ENCODE measurements around the gene ARSG.

The ARSG gene

GRCh38 chr17:68290955-68291835 is at the start of gene ARSG, which contains the start of gene SLC16A6:
ARSG (plus strand) TSS chr17:68291495; CDS start chr17:68307494, 15,999 bp downstream.
SLC16A6 (minus strand) TSS chr17:68291127; CDS start chr17:68278320, 12,807 bp downstream.
- no peak for TF ChIP-seq GATA2 (IDR thresholded peaks at IDR 0.05; ENCODE audit: low read depth, low read length)

GRCh38 chr17:68246271-68247028 is 44.8 kb upstream of the ARSG start:
- TF ChIP-seq GATA2 (IDR thresholded peaks at IDR 0.05; ENCODE audit: low read depth, low read length) (no peak), GATA3 (IDR thresholded peaks at IDR 0.05; ENCODE audit: low read depth, low read length) (no peak)

- no peak; the same call in 1 of the 2 replicates for TF ChIP-seq GATA2 (IDR thresholded peaks at IDR 0.05; ENCODE audit: low read depth, low read length)
Measured at GRCh38 chr17:68247445-68248198, 43.7 kb upstream of the ARSG start, which contains the start of gene AMZ2. AMZ2 (plus strand) TSS chr17:68248043; CDS start chr17:68250188, 2,145 bp downstream.

- TF ChIP-seq GATA3 (IDR thresholded peaks at IDR 0.05; ENCODE audit: low read depth, low read length) (no peak), GATA2 (IDR thresholded peaks at IDR 0.05; ENCODE audit: low read depth, low read length) (no peak)
Measured at GRCh38 chr17:68248199-68248825, 43.0 kb upstream of the ARSG start.

- TF ChIP-seq GATA2 (IDR thresholded peaks at IDR 0.05; ENCODE audit: low read depth, low read length) (no peak), GATA3 (IDR thresholded peaks at IDR 0.05; ENCODE audit: low read depth, low read length) (no peak)
Measured at GRCh38 chr17:68248891-68249290, 42.4 kb upstream of the ARSG start.

GRCh38 chr17:68249354-68249765 is 41.9 kb upstream of the ARSG start:
- TF ChIP-seq GATA2 (IDR thresholded peaks at IDR 0.05; ENCODE audit: low read depth, low read length), result no peak
- no peak for TF ChIP-seq GATA3 (IDR thresholded peaks at IDR 0.05; ENCODE audit: low read depth, low read length)

- TF ChIP-seq GATA3 (IDR thresholded peaks at IDR 0.05; ENCODE audit: low read depth, low read length) (no peak), GATA2 (IDR thresholded peaks at IDR 0.05; ENCODE audit: low read depth, low read length) (no peak)
Measured at GRCh38 chr17:68255151-68255550, 36.1 kb upstream of the ARSG start.

GRCh38 chr17:68255731-68256538 is 35.4 kb upstream of the ARSG start:
- TF ChIP-seq GATA2 (IDR thresholded peaks at IDR 0.05; ENCODE audit: low read depth, low read length) (no peak), GATA3 (IDR thresholded peaks at IDR 0.05; ENCODE audit: low read depth, low read length) (no peak)

GRCh38 chr17:68257934-68258333 is 33.4 kb upstream of the ARSG start:
- TF ChIP-seq GATA2 (IDR thresholded peaks at IDR 0.05; ENCODE audit: low read depth, low read length), result no peak
- TF ChIP-seq GATA3 (IDR thresholded peaks at IDR 0.05; ENCODE audit: low read depth, low read length), result no peak

GRCh38 chr17:68260051-68260762 is 31.1 kb upstream of the ARSG start:
- TF ChIP-seq GATA2 (IDR thresholded peaks at IDR 0.05; ENCODE audit: low read depth, low read length) (no peak), GATA3 (IDR thresholded peaks at IDR 0.05; ENCODE audit: low read depth, low read length) (no peak)

- TF ChIP-seq GATA3 (IDR thresholded peaks at IDR 0.05; ENCODE audit: low read depth, low read length) (no peak), GATA2 (IDR thresholded peaks at IDR 0.05; ENCODE audit: low read depth, low read length) (no peak)
Measured at GRCh38 chr17:68273722-68274121, 17.6 kb upstream of the ARSG start.

GRCh38 chr17:68277807-68278206 is 13.5 kb upstream of the ARSG start:
- no peak for TF ChIP-seq GATA2 (IDR thresholded peaks at IDR 0.05; ENCODE audit: low read depth, low read length)
- no peak for TF ChIP-seq GATA3 (IDR thresholded peaks at IDR 0.05; ENCODE audit: low read depth, low read length)
